H1 (cell line): ENCODE results near the gene PKP1. TPM values are rescaled to one million over a fixed set of nuclear protein-coding genes. Genes with fewer than 3 reads are reported as not detected.
A peak's percentile ranks its signal among the peaks of the same experiment; 100 is the strongest.

Experiments
- CTCF ChIA-PET: fragments of 300-600 bp; sonication (Branson Sonifier 250); formaldehyde crosslinking; loops from one replicate; lab custom pipeline; 2021; ENCODE audit not compliant: partially characterized antibody; lab: Charles Lee
- POLR2A ChIA-PET: fragments of 300-600 bp; sonication (Branson Sonifier 250); formaldehyde crosslinking; loops from one replicate; lab custom pipeline; 2021; ENCODE audit warnings: inconsistent platforms; ENCODE audit not compliant: partially characterized antibody; lab: Charles Lee
- DNase-seq, 2 experiments: peaks; one replicate each; pipeline versions ENCODE4 v3.0.0 to v3.0.0-alpha.2; 2010 to 2022; ENCODE audit warnings: low spot score in 2 of 2, low read depth in 1 of 2, mixed read lengths in 1 of 2
- FAIRE-seq: peaks from 2 replicates; lab custom pipeline; 2011; peaks lifted over from hg19 to GRCh38; lab: Jason Lieb, UNC
- H2AFZ ChIP-seq: 2 replicates; pipeline ENCODE4 v1.8.1; 2012; ENCODE audit warnings: low read length, inconsistent platforms
- H2AK5ac ChIP-seq: 2 replicates; pipeline ENCODE4 v1.6.1; 2013; ENCODE audit warnings: low read depth, low read length
- H2BK120ac ChIP-seq: replicated peaks from 2 replicates; pipeline ENCODE3; 2013; ENCODE audit warnings: low read depth, low read length, inconsistent platforms
- H2BK12ac ChIP-seq: 2 replicates; pipeline ENCODE4 v1.6.1; 2013; ENCODE audit warnings: low read depth, low read length
- H2BK15ac ChIP-seq: 2 replicates; pipeline ENCODE4 v1.6.1; 2013; ENCODE audit warnings: low read length
- H2BK20ac ChIP-seq: 2 replicates; pipeline ENCODE4 v1.6.1; 2013; ENCODE audit warnings: low read length
- H2BK5ac ChIP-seq: 2 replicates; pipeline ENCODE4 v1.6.1; 2013; ENCODE audit warnings: low read depth, low read length
- H3K14ac ChIP-seq: 2 replicates; pipeline ENCODE4 v1.6.1; 2013; ENCODE audit warnings: inconsistent platforms; ENCODE audit not compliant: insufficient read length
- H3K18ac ChIP-seq: 2 replicates; pipeline ENCODE4 v1.6.1; 2013; ENCODE audit warnings: low read length; ENCODE audit errors: extremely low read depth
- H3K23ac ChIP-seq: 2 replicates; pipeline ENCODE4 v1.6.1; 2013; ENCODE audit warnings: inconsistent platforms; ENCODE audit not compliant: insufficient read length
- H3K23me2 ChIP-seq: 2 replicates; pipeline ENCODE4 v1.6.1; 2013; ENCODE audit warnings: low read depth, low read length
- H3K27ac ChIP-seq: 2 replicates; pipeline ENCODE4 v1.6.1; 2011; ENCODE audit warnings: low read depth, low read length, inconsistent platforms
- H3K27me3 ChIP-seq, 4 experiments: replicated peaks in 1 of 4; 1 replicate in 1 of 4; 2 replicates in 3 of 4; pipeline versions ENCODE4 v1.6.1 to v1.8.1; 2011 to 2013; ENCODE audit warnings: low read length in 3 of 4, mild to moderate bottlenecking in 3 of 4, inconsistent platforms in 2 of 4, mixed read lengths in 2 of 4, moderate library complexity in 1 of 4; ENCODE audit not compliant: control insufficient read depth in 3 of 4, insufficient read depth in 3 of 4; ENCODE audit errors: extremely low read depth in 1 of 4
- H3K36me3 ChIP-seq, 4 experiments: 2 replicates each; pipeline versions ENCODE4 v1.6.1 to v1.8.1; 2011 to 2013; ENCODE audit warnings: mild to moderate bottlenecking in 4 of 4, low read length in 3 of 4, moderate library complexity in 2 of 4, control low read depth in 1 of 4, inconsistent platforms in 1 of 4; ENCODE audit not compliant: insufficient read depth in 4 of 4, control insufficient read depth in 2 of 4
- H3K4ac ChIP-seq: replicated peaks from 2 replicates; pipeline ENCODE3; 2013; ENCODE audit warnings: low read length, low read depth, mixed read lengths, inconsistent platforms; ENCODE audit not compliant: insufficient read length
- H3K4me1 ChIP-seq, 4 experiments: replicated peaks in 1 of 4; 1 replicate in 1 of 4; 2 replicates in 3 of 4; pipeline versions ENCODE4 v1.6.1 to v1.8.1; 2011 to 2013; ENCODE audit warnings: low read length in 3 of 4, inconsistent platforms in 2 of 4, mixed read lengths in 1 of 4; ENCODE audit not compliant: insufficient read depth in 4 of 4, control insufficient read depth in 3 of 4
- H3K4me2 ChIP-seq, 2 experiments: 2 replicates each; pipeline versions ENCODE4 v1.6.1 to v1.8.1; 2011 to 2013; ENCODE audit warnings: low read depth in 2 of 2, low read length in 2 of 2, control low read depth in 1 of 2, inconsistent platforms in 1 of 2, mild to moderate bottlenecking in 1 of 2; ENCODE audit not compliant: insufficient read depth in 1 of 2
- H3K4me3 ChIP-seq, 4 experiments: fragments of 200-600, 300-600 bp in 1 of 4; sonication (generic), shearing (Covaris generic), sonication (Bioruptor Twin) in 1 of 4; 2 replicates each; pipeline versions ENCODE4 v1.5.1 to v1.8.1; 2011 to 2016; ENCODE audit warnings: low read length in 4 of 4, low read depth in 3 of 4, control low read depth in 2 of 4, inconsistent platforms in 2 of 4, mild to moderate bottlenecking in 2 of 4, mixed read lengths in 1 of 4, moderate library complexity in 1 of 4; ENCODE audit not compliant: insufficient read depth in 2 of 4; ENCODE audit errors: extremely low read depth in 1 of 4
- H3K56ac ChIP-seq: replicated peaks from 2 replicates; pipeline ENCODE3; 2013; ENCODE audit warnings: low read depth, mild to moderate bottlenecking, mixed read lengths, low read length, inconsistent platforms; ENCODE audit not compliant: insufficient read length
- H3K79me1 ChIP-seq: 2 replicates; pipeline ENCODE4 v1.6.1; 2013; ENCODE audit warnings: low read depth, low read length, control low read depth
- H3K79me2 ChIP-seq, 2 experiments: 2 replicates each; pipeline versions ENCODE4 v1.6.1 to v1.8.1; 2012 to 2013; ENCODE audit warnings: low read length in 2 of 2, mild to moderate bottlenecking in 2 of 2, inconsistent platforms in 1 of 2; ENCODE audit not compliant: insufficient read depth in 2 of 2, control insufficient read depth in 1 of 2
- H3K9ac ChIP-seq, 4 experiments: replicated peaks in 1 of 4; 1 replicate in 1 of 4; 2 replicates in 3 of 4; pipeline versions ENCODE4 v1.6.1 to v1.8.1; 2011 to 2013; ENCODE audit warnings: low read depth in 3 of 4, low read length in 3 of 4, control low read depth in 2 of 4, mild to moderate bottlenecking in 2 of 4, moderate library complexity in 2 of 4, inconsistent platforms in 1 of 4; ENCODE audit errors: extremely low read depth in 1 of 4
- H3K9me3 ChIP-seq, 2 experiments: 2 replicates each; pipeline versions ENCODE4 v1.6.1 to v1.8.1; 2012 to 2013; ENCODE audit warnings: mild to moderate bottlenecking in 2 of 2, moderate library complexity in 2 of 2, control low read depth in 1 of 2, inconsistent platforms in 1 of 2, low read depth in 1 of 2, low read length in 1 of 2, mixed read lengths in 1 of 2; ENCODE audit not compliant: insufficient read depth in 2 of 2
- H4K20me1 ChIP-seq, 2 experiments: replicated peaks in 1 of 2; 2 replicates each; pipeline versions ENCODE3 to v1.8.1; 2011 to 2013; ENCODE audit warnings: inconsistent platforms in 2 of 2, low read length in 2 of 2, mild to moderate bottlenecking in 1 of 2; ENCODE audit not compliant: insufficient read depth in 2 of 2, control insufficient read depth in 1 of 2
- H4K5ac ChIP-seq: 2 replicates; pipeline ENCODE4 v1.6.1; 2013; ENCODE audit warnings: low read length, low read depth, mixed read lengths, inconsistent platforms; ENCODE audit not compliant: insufficient read length
- H4K8ac ChIP-seq: 2 replicates; pipeline ENCODE4 v1.8.0; 2013; ENCODE audit warnings: mild to moderate bottlenecking, moderate library complexity, low read length, inconsistent platforms; ENCODE audit not compliant: insufficient read depth; ENCODE audit errors: extremely low read depth
- H4K91ac ChIP-seq: replicated peaks from 2 replicates; pipeline ENCODE3; 2013; ENCODE audit warnings: low read length, mixed read lengths, inconsistent platforms; ENCODE audit not compliant: insufficient read length
- SIN3A ChIP-seq, 2 experiments: IDR thresholded peaks in 1 of 2; conservative IDR thresholded peaks in 1 of 2; 2 replicates each; pipeline ENCODE4 v1.6.1; 2011 to 2012; ENCODE audit warnings: low read length in 2 of 2, improper control_type of control experiment in 1 of 2, low read depth in 1 of 2, mild to moderate bottlenecking in 1 of 2
- WGBS, 2 experiments: shearing (Covaris generic) in 1 of 2; methylation state at CpG; one replicate each; pipeline versions ENCODE4 v1.1.6 to v1.1.7; 2013 to 2015; ENCODE audit warnings: low lambda C conversion rate in 2 of 2, mixed read lengths in 2 of 2, inconsistent platforms in 1 of 2, low coverage in 1 of 2, missing lambda C conversion rate in 1 of 2; ENCODE audit not compliant: insufficient replicate concordance in 2 of 2, insufficient coverage in 1 of 2, insufficient read length in 1 of 2; ENCODE audit errors: extremely low coverage in 1 of 2, missing lambda C conversion rate in 1 of 2; 5-methylcytosine and 5-hydroxymethylcytosine counted together
- polyA plus RNA-seq, 7 experiments: library from polyadenylated mRNA; depleted of rRNA in 3 of 7; stranded (reverse) in 5 of 7; unstranded in 2 of 7; fragments of >200 nt in 5 of 7; fragments of 200-250 nt in 2 of 7; gene quantifications; 1 replicate in 5 of 7; 2 replicates in 1 of 7; 4 replicates in 1 of 7; pipeline versions ENCODE4 v1.2.1 to v1.2.3, GENCODE V29; 2011 to 2013; ENCODE audit warnings: missing spikeins in 2 of 7, mixed read lengths in 2 of 7
- total RNA-seq: library from RNA; stranded (reverse); fragmentation: NEBNext Ultra II Directional; extraction: Animal tissue kit (Norgen Biotek cat#: 25700); gene quantifications from 2 replicates; pipeline ENCODE4 v1.2.1, GENCODE V29; 2021
- TF ChIP-seq, protein P1 (sequence below): IDR thresholded peaks from 2 replicates; pipeline ENCODE4 v1.6.1; 2012; ENCODE audit warnings: low read length, inconsistent platforms

The PKP1 gene
- total and polyA plus RNA-seq, 2 of the 8 experiments (the other 6 are each of a cell fraction or from before 2014, with no cell fraction given), result 0.21 to 0.95 TPM

DNA sequence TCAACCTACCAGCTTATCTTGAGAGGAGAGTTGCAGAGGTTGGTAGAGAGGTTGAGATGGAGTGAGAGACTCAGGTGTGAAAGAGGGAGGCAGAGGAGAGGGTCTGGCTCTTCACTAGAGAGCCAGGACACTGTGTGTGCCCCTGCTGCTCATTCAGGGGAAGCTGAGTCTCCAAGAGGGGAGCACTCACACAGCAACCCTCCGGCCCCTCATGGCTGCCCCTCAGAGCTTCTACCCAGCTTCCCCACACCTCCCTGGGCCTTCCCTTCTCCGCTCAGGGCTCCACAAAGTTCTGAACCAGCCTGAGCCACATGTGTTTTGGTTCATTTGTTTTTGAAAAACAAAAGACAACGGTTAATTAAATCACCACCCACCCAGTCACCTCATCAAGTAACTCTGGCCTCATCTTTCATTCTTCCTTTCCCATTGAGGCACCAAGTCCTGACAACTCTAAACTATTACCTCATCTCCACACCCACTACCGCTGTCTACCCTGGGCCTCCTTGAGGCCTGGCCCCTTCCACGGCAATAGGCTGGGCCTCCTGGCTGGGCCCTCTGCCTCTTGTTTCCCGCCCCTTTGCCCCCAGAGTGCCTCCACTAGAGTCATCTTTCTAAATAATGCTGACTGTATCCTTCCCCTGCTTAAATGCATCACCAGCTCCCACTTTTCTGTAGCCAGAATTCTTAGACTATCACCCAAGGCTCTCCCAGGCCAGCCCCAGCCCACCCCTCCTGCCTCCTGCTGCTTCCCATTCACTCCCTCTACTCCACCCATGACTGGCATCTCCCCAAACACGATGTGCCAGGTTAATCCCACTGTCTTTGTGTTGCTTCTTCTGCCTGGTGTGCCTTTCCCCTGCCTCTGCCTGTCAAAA, 61.1 kb downstream of the PKP1 start:
- no peak overlapping the region for H2BK12ac ChIP-seq
- H2AK5ac ChIP-seq, result 0 out of 2 replicates have a peak overlapping the region, but pooled peaks have one; percentile 31
- FAIRE-seq, result no peak
- no peak overlapping the region for H3K9ac ChIP-seq
- no peaks in the 10 kb centered on the region for H3K79me1 ChIP-seq
- no peak overlapping the region for H3K56ac ChIP-seq
- H2AFZ ChIP-seq, result no peak overlapping the region
- no peak overlapping the region for H3K4me3 ChIP-seq
- no peaks in the 10 kb centered on the region for H3K23me2 ChIP-seq
- no peak overlapping the region for H3K14ac ChIP-seq
- H3K9me3 ChIP-seq, result no peaks in the 10 kb centered on the region; a peak in 1 of 4 replicates
- POLR2A ChIA-PET, result interaction anchor here (1.3 kb wide), 1 partner anchor 23 kb away, joined by 3 read pairs; no protein-coding TSS in a partner anchor
- no peak overlapping the region for H2BK120ac ChIP-seq
- no peaks in the 10 kb centered on the region for H3K36me3 ChIP-seq
- peaks cover 8 to 23% (median 11%) of the 10 kb centered on the region in 4 experiments; a peak in 6 of 7 replicates for H3K4me1 ChIP-seq
- no peak overlapping the region for H3K23ac ChIP-seq
- H3K4ac ChIP-seq, result no peak overlapping the region
- H2BK5ac ChIP-seq, result no peak overlapping the region
- H4K5ac ChIP-seq, result no peak overlapping the region
- H3K4me2 ChIP-seq, result no peak overlapping the region
- no peak for DNase-seq
- no peaks in the 10 kb centered on the region for H3K79me2 ChIP-seq
- H2BK20ac ChIP-seq, result no peak overlapping the region
- no peaks in the 10 kb centered on the region for H4K20me1 ChIP-seq
- no peak overlapping the region for H2BK15ac ChIP-seq
- no peak overlapping the region for H4K91ac ChIP-seq
- CTCF ChIA-PET, result interaction anchor here (0.6 to 8.6 kb wide), 15 partner anchors 14 to 226 kb away, joined by 3 to 271 read pairs (median 27); no protein-coding TSS in a partner anchor
- H3K27ac ChIP-seq, result no peak overlapping the region
- H4K8ac ChIP-seq, result no peak overlapping the region
- H3K27me3 ChIP-seq, result 0 out of 7 replicates have a peak, but pooled peaks cover 0 to 3% (median 0%) of the 10 kb centered on the region in 4 experiments
- 77% methylated on average over 7 of the region's 7 CpGs; no CpG with 5 or more reads in 1 of the 2 experiments for WGBS, 2 experiments
- H3K18ac ChIP-seq, result no peak overlapping the region
- TF ChIP-seq, protein P1, sequence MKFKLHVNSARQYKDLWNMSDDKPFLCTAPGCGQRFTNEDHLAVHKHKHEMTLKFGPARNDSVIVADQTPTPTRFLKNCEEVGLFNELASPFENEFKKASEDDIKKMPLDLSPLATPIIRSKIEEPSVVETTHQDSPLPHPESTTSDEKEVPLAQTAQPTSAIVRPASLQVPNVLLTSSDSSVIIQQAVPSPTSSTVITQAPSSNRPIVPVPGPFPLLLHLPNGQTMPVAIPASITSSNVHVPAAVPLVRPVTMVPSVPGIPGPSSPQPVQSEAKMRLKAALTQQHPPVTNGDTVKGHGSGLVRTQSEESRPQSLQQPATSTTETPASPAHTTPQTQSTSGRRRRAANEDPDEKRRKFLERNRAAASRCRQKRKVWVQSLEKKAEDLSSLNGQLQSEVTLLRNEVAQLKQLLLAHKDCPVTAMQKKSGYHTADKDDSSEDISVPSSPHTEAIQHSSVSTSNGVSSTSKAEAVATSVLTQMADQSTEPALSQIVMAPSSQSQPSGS, result no peak
- TF ChIP-seq SIN3A (conservative IDR thresholded peaks at IDR 0.05 in 1 of 2, IDR thresholded peaks at IDR 0.05 in 1 of 2; ENCODE audit: low read depth in 1 of 2, low read length in 2 of 2), result no peak
